Spinal cord (tissue), 10 donors: ENCODE measurements around the gene PCDHGA10. TPM values are rescaled to one million over a fixed set of nuclear protein-coding genes. Genes with fewer than 3 reads are reported as not detected.
"Not testable (repeated sequence)": the region's sequence is repeated elsewhere in the genome, so short reads cannot be mapped to it uniquely, and the experiment has no call there.

ENCODE experiments used
- DNase-seq, 6 donors: peaks; one replicate each; pipeline versions ENCODE4 v3.0.0 to v3.0.0-alpha.2; 2013 to 2015; ENCODE audit warnings: low spot score in 6 of 6, low read depth in 4 of 6
- H3K27ac ChIP-seq: one replicate; pipeline ENCODE4 v1.5.1; 2013; ENCODE audit warnings: low read depth, low read length, control low read depth
- H3K27me3 ChIP-seq: one replicate; pipeline ENCODE4 v1.6.1; 2013; ENCODE audit warnings: low read length; ENCODE audit not compliant: control insufficient read depth, insufficient read depth
- H3K36me3 ChIP-seq: one replicate; pipeline ENCODE4 v1.6.1; 2013; ENCODE audit warnings: low read length; ENCODE audit not compliant: control insufficient read depth, insufficient read depth
- H3K4me1 ChIP-seq: one replicate; pipeline ENCODE4 v1.6.1; 2013; ENCODE audit warnings: low read length; ENCODE audit not compliant: control insufficient read depth, insufficient read depth
- H3K4me3 ChIP-seq: one replicate; pipeline ENCODE4 v1.5.1; 2013; ENCODE audit warnings: low read depth, low read length, control low read depth
- H3K9me3 ChIP-seq: one replicate; pipeline ENCODE4 v1.6.1; 2013; ENCODE audit warnings: low read length; ENCODE audit not compliant: control insufficient read depth, insufficient read depth
- WGBS: methylation state at CpG from one replicate; pipeline ENCODE4 v1.1.5; 2013; ENCODE audit warnings: missing lambda C conversion rate; ENCODE audit not compliant: insufficient coverage; 5-methylcytosine and 5-hydroxymethylcytosine counted together
- polyA plus RNA-seq, 2 donors: library from polyadenylated mRNA; unstranded; fragments of 120-200 nt; gene quantifications; one replicate each; pipeline ENCODE4 v1.2.1, GENCODE V29; 2013; ENCODE audit not compliant: insufficient read length in 2 of 2
- total RNA-seq, 2 donors: library from RNA; depleted of rRNA in 1 of 2; stranded (reverse); fragments of 120-200 nt in 1 of 2; fragments of >200 nt in 1 of 2; gene quantifications; one replicate each; pipeline versions ENCODE4 v1.2.3 to v1.2.4, GENCODE V29; 2013 to 2014
- donor health status: healthy.

Gene PCDHGA10
- total and polyA plus RNA-seq, 4 donors, result 11.1 to 32.4 (median 16.8) TPM

- Histone ChIP-seq H3K4me1 (peaks cover 21% of the 10 kb centered on the region), H3K27ac (no peak overlapping the region), H3K9me3 (peaks cover 56% of the 10 kb centered on the region), H3K36me3 (peaks cover 24% of the 10 kb centered on the region), H3K27me3 (peaks cover 2% of the 10 kb centered on the region), H3K4me3 (no peak overlapping the region)
- no peak for DNase-seq
- WGBS, result 16% methylated on average over 64 of the region's 64 CpGs
Observed at GRCh38 chr5:141409598-141410306, 3.0 kb upstream of the PCDHGA10 start.

GRCh38 chr5:141411575-141411974 is 1.2 kb upstream of the PCDHGA10 start:
- no peak overlapping the region for H3K4me3 ChIP-seq
- peaks cover 60% of the 10 kb centered on the region for H3K9me3 ChIP-seq
- H3K4me1 ChIP-seq, result peaks cover 18% of the 10 kb centered on the region
- WGBS, result 54% methylated on average over 2 of the region's 3 CpGs
- H3K27ac ChIP-seq, result no peak overlapping the region
- no peak for DNase-seq
- H3K36me3 ChIP-seq, result peaks cover 21% of the 10 kb centered on the region
- peaks cover 2% of the 10 kb centered on the region for H3K27me3 ChIP-seq

GRCh38 chr5:141413540-141414069 is 818 bp downstream of the PCDHGA10 start:
- Histone ChIP-seq H3K9me3 (peaks cover 61% of the 10 kb centered on the region), H3K4me1 (peaks cover 14% of the 10 kb centered on the region), H3K27me3 (peaks cover 2% of the 10 kb centered on the region), H3K36me3 (peaks cover 21% of the 10 kb centered on the region), H3K4me3 (no peak overlapping the region), H3K27ac (no peak overlapping the region)
- DNase-seq, result peak in 1 of 6 donors; percentile 4
- 19% methylated on average over 21 of the region's 25 CpGs for WGBS

- not testable (repeated sequence) for H3K27me3 ChIP-seq, DNase-seq, H3K27ac ChIP-seq, H3K4me3 ChIP-seq
- WGBS, result 22% methylated on average over 38 of the region's 46 CpGs
- Histone ChIP-seq H3K36me3 (peaks cover 28% of the 10 kb centered on the region), H3K4me1 (peaks cover 13% of the 10 kb centered on the region), H3K9me3 (peaks cover 63% of the 10 kb centered on the region)
Observed at GRCh38 chr5:141414548-141415274, 1.9 kb downstream of the PCDHGA10 start.

GRCh38 chr5:141415275-141415618 is 2.5 kb downstream of the PCDHGA10 start:
- not testable (repeated sequence) for H3K27ac ChIP-seq, H3K4me1 ChIP-seq, H3K27me3 ChIP-seq, H3K4me3 ChIP-seq, DNase-seq
- H3K9me3 ChIP-seq, result peaks cover 63% of the 10 kb centered on the region
- WGBS, result 20% methylated on average over 16 of the region's 24 CpGs
- peaks cover 26% of the 10 kb centered on the region for H3K36me3 ChIP-seq

GRCh38 chr5:141417494-141418172 is 4.8 kb downstream of the PCDHGA10 start, which contains the start of gene PCDHGB7:
Gene PCDHGB7 (plus strand): TSS chr5:141417677. CDS start chr5:141417860, 183 bp downstream.
- peaks cover 73% of the 10 kb centered on the region for H3K9me3 ChIP-seq
- H3K27ac ChIP-seq, result peak within 1 kb of the TSS; percentile 57
- peak in 2 of 6 donors; percentile 73 to 78 for DNase-seq
- H3K4me1 ChIP-seq, result peaks cover 19% of the 10 kb centered on the region
- peaks cover 29% of the 10 kb centered on the region for H3K36me3 ChIP-seq
- WGBS, result 9% methylated on average over 36 of the region's 47 CpGs
- H3K4me3 ChIP-seq, result peak within 1 kb of the TSS; percentile 32
- H3K27me3 ChIP-seq, result not testable (repeated sequence)

- H3K27ac ChIP-seq, result no peak overlapping the region
- peaks cover 26% of the 10 kb centered on the region for H3K36me3 ChIP-seq
- H3K9me3 ChIP-seq, result peaks cover 76% of the 10 kb centered on the region
- H3K27me3 ChIP-seq, result no peaks in the 10 kb centered on the region
- no peak overlapping the region for H3K4me3 ChIP-seq
- peaks cover 22% of the 10 kb centered on the region for H3K4me1 ChIP-seq
- no peak for DNase-seq
- WGBS, result 22% methylated on average over 74 of the region's 74 CpGs
Observed at GRCh38 chr5:141419074-141419880, 6.5 kb downstream of the PCDHGA10 start.

- 11% methylated on average over 34 of the region's 42 CpGs for WGBS
- DNase-seq, result peak in 2 of 6 donors; percentile 55 to 73
Observed at GRCh38 chr5:141420855-141421488, 8.2 kb downstream of the PCDHGA10 start, which contains the start of gene PCDHGA11. Gene PCDHGA11 (plus strand): TSS chr5:141421051. CDS start chr5:141421228, 177 bp downstream.

More at GRCh38 chr5:141420855-141421488, 8.2 kb downstream of the PCDHGA10 start, which contains the start of gene PCDHGA11:
- Histone ChIP-seq H3K4me1 (peaks cover 22% of the 10 kb centered on the region), H3K4me3 (peak within 1 kb of the TSS; percentile 26), H3K9me3 (peaks cover 75% of the 10 kb centered on the region), H3K27me3 (no peaks in the 10 kb centered on the region), H3K36me3 (peaks cover 26% of the 10 kb centered on the region), H3K27ac (no peak within 1 kb of the TSS)
